ENCODE data around the gene C11orf42. TPM values are rescaled to one million over a fixed set of nuclear protein-coding genes. Genes with fewer than 3 reads are reported as not detected.

C11orf42 gene
- total and polyA plus RNA-seq, 2 donors (not counting 1 experiment from before 2014, with no cell fraction given), result not detected

GRCh38 chr11:6240139-6240538 lies 34.8 kb downstream of the C11orf42 start:
- H3K9ac ChIP-seq (ENCODE audit: low read length), result no peak overlapping the region
- ATAC-seq (ENCODE audit: low read depth), result no peak
- H4K20me1 ChIP-seq (ENCODE audit: control insufficient read depth, insufficient read depth, low read length, poor library complexity, severe bottlenecking), result no peaks in the 10 kb centered on the region
- no peaks in the 10 kb centered on the region for H3K9me3 ChIP-seq (ENCODE audit: control extremely low read depth in 1 of 3, control insufficient read depth in 2 of 3, insufficient read depth in 1 of 3, low read length in 2 of 3)
- H3K4me3 ChIP-seq (ENCODE audit: control extremely low read depth in 1 of 5, extremely low read depth in 1 of 5, insufficient read depth in 1 of 5, low read depth in 2 of 5, low read length in 4 of 5), result no peak overlapping the region
- 97% methylated on average over 28 of the region's 28 CpGs for WGBS (ENCODE audit: insufficient coverage)
- intact Hi-C loops (cut with micrococcal nuclease), result no loop called here
- TF ChIP-seq, protein P1, sequence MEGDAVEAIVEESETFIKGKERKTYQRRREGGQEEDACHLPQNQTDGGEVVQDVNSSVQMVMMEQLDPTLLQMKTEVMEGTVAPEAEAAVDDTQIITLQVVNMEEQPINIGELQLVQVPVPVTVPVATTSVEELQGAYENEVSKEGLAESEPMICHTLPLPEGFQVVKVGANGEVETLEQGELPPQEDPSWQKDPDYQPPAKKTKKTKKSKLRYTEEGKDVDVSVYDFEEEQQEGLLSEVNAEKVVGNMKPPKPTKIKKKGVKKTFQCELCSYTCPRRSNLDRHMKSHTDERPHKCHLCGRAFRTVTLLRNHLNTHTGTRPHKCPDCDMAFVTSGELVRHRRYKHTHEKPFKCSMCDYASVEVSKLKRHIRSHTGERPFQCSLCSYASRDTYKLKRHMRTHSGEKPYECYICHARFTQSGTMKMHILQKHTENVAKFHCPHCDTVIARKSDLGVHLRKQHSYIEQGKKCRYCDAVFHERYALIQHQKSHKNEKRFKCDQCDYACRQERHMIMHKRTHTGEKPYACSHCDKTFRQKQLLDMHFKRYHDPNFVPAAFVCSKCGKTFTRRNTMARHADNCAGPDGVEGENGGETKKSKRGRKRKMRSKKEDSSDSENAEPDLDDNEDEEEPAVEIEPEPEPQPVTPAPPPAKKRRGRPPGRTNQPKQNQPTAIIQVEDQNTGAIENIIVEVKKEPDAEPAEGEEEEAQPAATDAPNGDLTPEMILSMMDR (IDR thresholded peaks at IDR 0.05), result no peak
- H3K27me3 ChIP-seq (replicated peaks in 1 of 4; ENCODE audit: control extremely low read depth in 1 of 4, control insufficient read depth in 3 of 4, insufficient read depth in 4 of 4, low read length in 3 of 4), result peaks cover 0 to 21% (median 4%) of the 10 kb centered on the region in 4 experiments
- no peak overlapping the region for H3K4me2 ChIP-seq (replicated peaks; ENCODE audit: low read depth, low read length, poor library complexity, severe bottlenecking)
- Mint-ChIP-seq H3K4me1 (peaks cover 3% of the 10 kb centered on the region), H3K27ac (no peak overlapping the region), H3K4me3 (no peak overlapping the region), H3K27me3 (peaks cover 35% of the 10 kb centered on the region), H3K9me3 (ENCODE audit: insufficient read depth) (no peaks in the 10 kb centered on the region)
- CTCF ChIA-PET, result no interaction called here
- peaks cover 0 to 4% of the 10 kb centered on the region in 2 donors for H3K4me1 ChIP-seq (ENCODE audit: control insufficient read depth in 2 of 2, insufficient read depth in 2 of 2, low read length in 2 of 2)
- no peak overlapping the region for H3K27ac ChIP-seq (ENCODE audit: low read length in 2 of 2)
- no peaks in the 10 kb centered on the region for H3K36me3 ChIP-seq (replicated peaks in 1 of 2; ENCODE audit: control extremely low read depth in 1 of 2, control insufficient read depth in 1 of 2, extremely low read depth in 1 of 2, insufficient read depth in 2 of 2, low read length in 1 of 2)
- POLR2A ChIA-PET, result no interaction called here
- no peak for DNase-seq
- no peaks in the 10 kb centered on the region for H3K79me2 ChIP-seq (ENCODE audit: control insufficient read depth, insufficient read depth, low read length)
- H2AFZ ChIP-seq (ENCODE audit: insufficient read depth, low read depth, low read length, poor library complexity, severe bottlenecking), result no peak overlapping the region

- no peak overlapping the region for H3K27ac ChIP-seq (ENCODE audit: low read length in 2 of 2)
- Mint-ChIP-seq H3K27me3 (peaks cover 35% of the 10 kb centered on the region), H3K4me3 (no peak overlapping the region), H3K4me1 (no peaks in the 10 kb centered on the region), H3K27ac (no peak overlapping the region), H3K9me3 (ENCODE audit: insufficient read depth) (no peaks in the 10 kb centered on the region)
- no peaks in the 10 kb centered on the region for H3K36me3 ChIP-seq (replicated peaks in 1 of 2; ENCODE audit: control extremely low read depth in 1 of 2, control insufficient read depth in 1 of 2, extremely low read depth in 1 of 2, insufficient read depth in 2 of 2, low read length in 1 of 2)
- ChIA-PET CTCF (no interaction called here), POLR2A (no interaction called here)
- no peak overlapping the region for H2AFZ ChIP-seq (ENCODE audit: insufficient read depth, low read depth, low read length, poor library complexity, severe bottlenecking)
- no peak overlapping the region for H3K4me3 ChIP-seq (ENCODE audit: control extremely low read depth in 1 of 5, extremely low read depth in 1 of 5, insufficient read depth in 1 of 5, low read depth in 2 of 5, low read length in 4 of 5)
- no peak overlapping the region for H3K4me2 ChIP-seq (replicated peaks; ENCODE audit: low read depth, low read length, poor library complexity, severe bottlenecking)
- no peaks in the 10 kb centered on the region for H3K4me1 ChIP-seq (ENCODE audit: control insufficient read depth in 2 of 2, insufficient read depth in 2 of 2, low read length in 2 of 2)
- ATAC-seq (ENCODE audit: low read depth) (no peak), DNase-seq (no peak)
- 0% methylated on average over 1 of the region's 1 CpG for WGBS (ENCODE audit: insufficient coverage)
- TF ChIP-seq, protein P1 (IDR thresholded peaks at IDR 0.05), result no peak
- no peak for TF ChIP-seq EZH2 (IDR thresholded peaks at IDR 0.05; ENCODE audit: borderline replicate concordance, insufficient read depth, low read depth, low read length, poor library complexity, severe bottlenecking)
- intact Hi-C loops (cut with micrococcal nuclease), result no loop called here
- peaks cover 0 to 21% (median 4%) of the 10 kb centered on the region in 4 experiments for H3K27me3 ChIP-seq (replicated peaks in 1 of 4; ENCODE audit: control extremely low read depth in 1 of 4, control insufficient read depth in 3 of 4, insufficient read depth in 4 of 4, low read length in 3 of 4)
- no peaks in the 10 kb centered on the region for H3K79me2 ChIP-seq (ENCODE audit: control insufficient read depth, insufficient read depth, low read length)
- no peaks in the 10 kb centered on the region for H3K9me3 ChIP-seq (ENCODE audit: control extremely low read depth in 1 of 3, control insufficient read depth in 2 of 3, insufficient read depth in 1 of 3, low read length in 2 of 3)
- no peak overlapping the region for H3K9ac ChIP-seq (ENCODE audit: low read length)
- no peaks in the 10 kb centered on the region for H4K20me1 ChIP-seq (ENCODE audit: control insufficient read depth, insufficient read depth, low read length, poor library complexity, severe bottlenecking)
Observed at GRCh38 chr11:6240781-6241180, 35.4 kb downstream of the C11orf42 start.

Data from B cell (primary cell).